BJ (cell line): ENCODE data around the gene SFMBT1. TPM values are rescaled to one million over a fixed set of nuclear protein-coding genes. Genes with fewer than 3 reads are reported as not detected.

Experiments
- CTCF ChIA-PET: fragments of 350-600 bp; formaldehyde crosslinking; extraction: SDS; loops from one replicate; lab custom pipeline; 2021; ENCODE audit warnings: antibody characterized with exemption, inconsistent platforms; lab: Yijun Ruan, JAX
- POLR2A ChIA-PET: fragments of 300-600 bp; sonication (Branson Sonifier 250); formaldehyde crosslinking; extraction: SDS; loops from one replicate; lab custom pipeline; 2021; ENCODE audit warnings: antibody characterized with exemption; lab: Charles Lee
- DNase-seq: peaks from one replicate; pipeline ENCODE4 v3.0.0-alpha.2; 2011; ENCODE audit warnings: low read depth
- H3K27me3 ChIP-seq: 2 replicates; pipeline ENCODE4 v1.6.0; 2011; ENCODE audit warnings: low read length; ENCODE audit not compliant: control insufficient read depth, insufficient read depth
- H3K36me3 ChIP-seq: 2 replicates; pipeline ENCODE4 v1.5.1; 2011; ENCODE audit warnings: low read length; ENCODE audit not compliant: control insufficient read depth, insufficient read depth
- H3K4me3 ChIP-seq: 2 replicates; pipeline ENCODE4 v1.5.1; 2011; ENCODE audit warnings: low read depth, mild to moderate bottlenecking, control low read depth, low read length
- polyA plus RNA-seq: library from polyadenylated mRNA; depleted of rRNA; stranded (reverse); fragments of >200 nt; gene quantifications from 2 replicates; pipeline ENCODE4 v1.2.3, GENCODE V29; 2011
- TF ChIP-seq, protein P1 (sequence below): IDR thresholded peaks from 2 replicates; pipeline ENCODE4 v1.5.1; 2011; ENCODE audit warnings: low read depth, mild to moderate bottlenecking, control low read depth, inconsistent platforms, low read length, moderate library complexity; ENCODE audit not compliant: insufficient read depth

Gene SFMBT1
- polyA plus RNA-seq, 1 experiment, result 2.1 TPM

DNA sequence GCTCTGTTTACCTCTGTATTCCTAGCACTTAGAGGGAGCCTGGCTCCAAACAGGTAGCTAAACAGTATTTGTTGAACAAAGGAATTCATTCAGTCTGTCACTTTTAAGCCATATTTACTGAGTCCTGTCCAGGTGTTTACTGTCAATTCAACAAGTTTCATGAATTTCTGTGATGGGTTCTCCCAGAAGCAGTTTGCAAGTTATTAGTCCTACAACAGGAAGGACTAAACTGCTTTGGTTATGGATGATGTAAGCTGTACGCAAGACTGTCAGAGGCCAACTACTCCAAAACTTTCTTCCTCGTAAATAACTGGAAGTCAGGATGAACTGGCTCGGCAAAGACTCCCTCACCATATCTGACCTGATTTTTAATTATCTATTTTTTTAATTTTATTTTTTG, 173.6 kb downstream of the SFMBT1 start:
- H3K27me3 ChIP-seq, result no peaks in the 10 kb centered on the region
- H3K36me3 ChIP-seq, result no peaks in the 10 kb centered on the region
- CTCF ChIA-PET, result interaction anchor here (1.5 kb wide), 1 partner anchor 20 kb away, joined by 3 read pairs; no protein-coding TSS in a partner anchor
- TF ChIP-seq, protein P1, sequence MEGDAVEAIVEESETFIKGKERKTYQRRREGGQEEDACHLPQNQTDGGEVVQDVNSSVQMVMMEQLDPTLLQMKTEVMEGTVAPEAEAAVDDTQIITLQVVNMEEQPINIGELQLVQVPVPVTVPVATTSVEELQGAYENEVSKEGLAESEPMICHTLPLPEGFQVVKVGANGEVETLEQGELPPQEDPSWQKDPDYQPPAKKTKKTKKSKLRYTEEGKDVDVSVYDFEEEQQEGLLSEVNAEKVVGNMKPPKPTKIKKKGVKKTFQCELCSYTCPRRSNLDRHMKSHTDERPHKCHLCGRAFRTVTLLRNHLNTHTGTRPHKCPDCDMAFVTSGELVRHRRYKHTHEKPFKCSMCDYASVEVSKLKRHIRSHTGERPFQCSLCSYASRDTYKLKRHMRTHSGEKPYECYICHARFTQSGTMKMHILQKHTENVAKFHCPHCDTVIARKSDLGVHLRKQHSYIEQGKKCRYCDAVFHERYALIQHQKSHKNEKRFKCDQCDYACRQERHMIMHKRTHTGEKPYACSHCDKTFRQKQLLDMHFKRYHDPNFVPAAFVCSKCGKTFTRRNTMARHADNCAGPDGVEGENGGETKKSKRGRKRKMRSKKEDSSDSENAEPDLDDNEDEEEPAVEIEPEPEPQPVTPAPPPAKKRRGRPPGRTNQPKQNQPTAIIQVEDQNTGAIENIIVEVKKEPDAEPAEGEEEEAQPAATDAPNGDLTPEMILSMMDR, result no peak
- no peak for DNase-seq
- no peak overlapping the region for H3K4me3 ChIP-seq
- POLR2A ChIA-PET, result no interaction called here

DNA sequence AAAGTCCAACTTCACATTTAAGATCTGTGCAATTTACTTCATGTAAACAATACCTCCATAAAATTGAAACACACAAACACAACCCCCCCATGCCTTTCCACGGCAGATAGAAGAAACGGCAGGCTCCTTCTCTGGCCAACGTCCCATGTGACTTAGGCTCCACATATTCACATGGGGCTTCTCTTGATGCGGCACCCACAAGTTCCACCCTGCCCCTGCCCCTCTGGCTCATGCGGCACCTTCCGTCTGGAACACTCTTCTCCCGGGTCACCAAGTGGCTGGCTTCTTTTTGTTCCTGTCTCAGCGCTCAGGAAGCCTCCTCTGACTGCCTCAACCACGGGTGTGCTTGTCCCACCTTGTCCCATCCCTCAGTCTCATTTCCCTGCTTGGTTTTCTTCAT, 174.1 kb downstream of the SFMBT1 start:
- Histone ChIP-seq H3K27me3 (no peaks in the 10 kb centered on the region), H3K4me3 (no peak overlapping the region), H3K36me3 (no peaks in the 10 kb centered on the region)
- POLR2A ChIA-PET, result no interaction called here
- no peak for DNase-seq
- TF ChIP-seq, protein P1, result no peak
- CTCF ChIA-PET, result interaction anchor here (1.5 kb wide), 1 partner anchor 20 kb away, joined by 3 read pairs; no protein-coding TSS in a partner anchor

DNA sequence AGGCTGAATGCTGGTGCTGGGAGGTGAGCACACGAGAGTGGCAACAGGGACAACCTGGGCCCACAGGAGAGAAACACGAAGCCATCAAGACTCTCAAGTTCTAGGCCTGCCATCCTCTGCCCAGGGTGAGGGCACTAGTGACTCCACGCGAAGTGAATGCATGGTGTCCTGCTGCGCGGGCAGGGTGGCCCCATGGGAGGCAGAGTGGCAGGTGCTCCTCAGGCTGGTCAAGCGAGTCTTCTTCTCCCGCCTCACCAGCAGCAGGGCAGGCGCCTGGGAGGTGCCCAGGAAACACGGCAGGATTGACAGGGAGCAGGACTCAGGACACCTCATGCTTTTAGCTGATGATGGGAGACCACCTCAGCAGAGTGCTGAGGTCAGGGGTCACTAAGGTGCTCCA, 175.4 kb downstream of the SFMBT1 start:
- no peaks in the 10 kb centered on the region for H3K36me3 ChIP-seq
- TF ChIP-seq, protein P1, result no peak
- no peak overlapping the region for H3K4me3 ChIP-seq
- ChIA-PET CTCF (no interaction called here), POLR2A (no interaction called here)
- no peak for DNase-seq
- H3K27me3 ChIP-seq, result no peaks in the 10 kb centered on the region

DNA sequence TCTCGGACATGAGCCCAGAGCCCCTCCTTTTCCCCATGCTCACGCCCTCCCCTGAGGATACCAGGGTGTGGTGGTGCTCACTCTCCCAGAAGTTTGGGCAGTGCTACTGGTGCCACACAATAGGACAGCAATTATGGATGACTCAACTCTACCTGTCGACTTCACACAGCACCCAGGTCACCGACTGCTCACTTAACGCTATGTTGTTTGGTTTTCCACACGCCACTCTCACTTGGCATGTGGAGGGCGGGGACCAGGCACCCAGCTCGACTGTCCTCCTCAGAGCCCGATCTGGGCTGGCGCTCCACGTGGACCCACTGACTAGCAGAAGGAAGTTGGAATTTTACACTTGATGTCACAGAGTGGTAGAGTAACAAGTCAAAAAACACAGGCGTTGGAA, 179.4 kb downstream of the SFMBT1 start:
- ChIA-PET CTCF (interaction anchor here (1.6 kb wide), 2 partner anchors 14 to 16 kb away, joined by 4 to 5 read pairs; no protein-coding TSS in a partner anchor), POLR2A (no interaction called here)
- H3K4me3 ChIP-seq, result no peak overlapping the region
- no peaks in the 10 kb centered on the region for H3K27me3 ChIP-seq
- TF ChIP-seq, protein P1, result no peak
- DNase-seq, result no peak
- no peaks in the 10 kb centered on the region for H3K36me3 ChIP-seq

DNA sequence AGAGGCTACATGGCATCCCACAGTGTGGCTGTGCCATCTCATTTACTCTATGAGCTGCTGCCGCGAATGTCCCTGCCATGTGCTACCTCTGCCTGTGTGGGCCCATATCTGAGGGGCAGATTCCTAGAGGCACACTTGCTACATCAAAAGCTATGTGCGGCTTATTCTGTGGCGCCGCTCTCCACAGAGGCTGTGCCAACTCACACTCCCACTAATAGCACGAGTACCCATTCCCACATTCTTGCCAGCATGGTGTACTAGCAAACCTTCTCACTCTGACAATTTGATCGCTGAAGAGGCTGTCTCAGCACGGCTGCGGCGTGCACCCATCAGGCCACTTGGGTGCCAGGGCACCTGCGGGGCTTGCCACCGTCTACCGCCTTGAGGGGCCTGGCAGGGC, 179.9 kb downstream of the SFMBT1 start:
- CTCF ChIA-PET, result interaction anchor here (1.6 kb wide), 2 partner anchors 14 to 16 kb away, joined by 4 to 5 read pairs; no protein-coding TSS in a partner anchor
- no peaks in the 10 kb centered on the region for H3K27me3 ChIP-seq
- no peaks in the 10 kb centered on the region for H3K36me3 ChIP-seq
- POLR2A ChIA-PET, result no interaction called here
- DNase-seq, result no peak
- TF ChIP-seq, protein P1, result no peak
- no peak overlapping the region for H3K4me3 ChIP-seq
